Measurements from ENCODE around the gene CUX1.

GRCh38 chr7:101780281-101780680 lies 37.1 kb upstream of the CUX1 start:
- TF ChIP-seq POLR2A (IDR thresholded peaks at IDR 0.05; ENCODE audit: low read depth, low read length) (no peak), POLR2AphosphoS5 (IDR thresholded peaks at IDR 0.05; ENCODE audit: low read depth, low read length) (no peak)

Data from GM12891 (cell line).